T-cell (primary cell): ENCODE measurements around the gene DTX3L. TPM values are rescaled to one million over a fixed set of nuclear protein-coding genes. Genes with fewer than 3 reads are reported as not detected.

Experiments used
- ATAC-seq, 4 experiments: fragments of 200-7000 bp in 3 of 4; fragments of 150-1000 bp in 1 of 4; cut with Tn5 transposase; replicated peaks in 1 of 4; 1 replicate in 3 of 4; 2 replicates in 1 of 4; pipeline ENCODE4 v1.10.0; 2021; ENCODE audit warnings: moderate library complexity in 3 of 4, mild to moderate bottlenecking in 2 of 4, moderate number of reproducible peaks in 1 of 4
- CTCF ChIA-PET, 2 donors: fragments of 300-600 bp; sonication (Branson Sonifier 250); formaldehyde crosslinking; loops; one replicate each; lab custom pipeline; 2022; ENCODE audit warnings: antibody characterized with exemption in 2 of 2; lab: Charles Lee
- POLR2A ChIA-PET, 2 donors: fragments of 300-600 bp; sonication (Branson Sonifier 250); formaldehyde crosslinking; loops; one replicate each; lab custom pipeline; 2022; ENCODE audit warnings: antibody characterized with exemption in 2 of 2; lab: Charles Lee
- DNase-seq, 35 experiments: peaks; one replicate each; pipeline versions ENCODE4 v3.0.0 to v3.0.0-alpha.2; 2013 to 2023
- H3K27ac ChIP-seq: one replicate; pipeline ENCODE4 v1.5.1; 2013; ENCODE audit warnings: low read length
- H3K27me3 ChIP-seq, 2 experiments: replicated peaks in 1 of 2; 1 replicate in 1 of 2; 2 replicates in 1 of 2; pipeline versions ENCODE4 v1.6.1 to v1.7.0; 2013; ENCODE audit warnings: low read length in 1 of 2, mixed read lengths in 1 of 2; ENCODE audit not compliant: control insufficient read depth in 2 of 2, insufficient read depth in 2 of 2; ENCODE audit errors: extremely low read depth in 1 of 2
- H3K36me3 ChIP-seq, 2 donors: 1 replicate in 1 of 2; 2 replicates in 1 of 2; pipeline versions ENCODE4 v1.6.1 to v1.7.0; 2013; ENCODE audit warnings: low read length in 1 of 2; ENCODE audit not compliant: control insufficient read depth in 2 of 2, insufficient read depth in 1 of 2; ENCODE audit errors: extremely low read depth in 1 of 2
- H3K4me1 ChIP-seq, 2 experiments: 1 replicate in 1 of 2; 2 replicates in 1 of 2; pipeline versions ENCODE4 v1.6.1 to v1.7.0; 2013; ENCODE audit warnings: low read length in 2 of 2, mixed read lengths in 1 of 2; ENCODE audit not compliant: insufficient read depth in 2 of 2, control insufficient read depth in 1 of 2; ENCODE audit errors: extremely low read depth in 1 of 2
- H3K4me3 ChIP-seq, 2 donors: 1 replicate in 1 of 2; 2 replicates in 1 of 2; pipeline versions ENCODE4 v1.5.1 to v1.7.0; 2013; ENCODE audit warnings: mild to moderate bottlenecking in 2 of 2, low read length in 1 of 2, moderate library complexity in 1 of 2; ENCODE audit not compliant: control insufficient read depth in 1 of 2; ENCODE audit errors: extremely low read depth in 1 of 2
- H3K9me3 ChIP-seq: 2 replicates; pipeline ENCODE4 v1.7.0; 2013
- H3K27ac Mint-ChIP-seq, 2 donors: one replicate each; pipeline ENCODE4 v1.8.0; 2020 to 2021; ENCODE audit warnings: mild to moderate bottlenecking in 2 of 2, mixed read lengths in 2 of 2
- H3K27me3 Mint-ChIP-seq, 2 donors: one replicate each; pipeline ENCODE4 v1.8.0; 2021 to 2022; ENCODE audit warnings: mixed read lengths in 2 of 2
- H3K36me3 Mint-ChIP-seq: one replicate; pipeline ENCODE4 v1.8.0; 2021; ENCODE audit warnings: mixed read lengths
- H3K4me1 Mint-ChIP-seq, 3 donors: one replicate each; pipeline ENCODE4 v1.8.0; 2020 to 2022; ENCODE audit warnings: mixed read lengths in 3 of 3, mild to moderate bottlenecking in 1 of 3
- H3K4me3 Mint-ChIP-seq, 3 donors: one replicate each; pipeline ENCODE4 v1.8.0; 2020 to 2022; ENCODE audit warnings: mild to moderate bottlenecking in 3 of 3, mixed read lengths in 3 of 3, moderate library complexity in 3 of 3
- H3K9me3 Mint-ChIP-seq, 3 donors: one replicate each; pipeline ENCODE4 v1.8.0; 2020 to 2022; ENCODE audit warnings: mixed read lengths in 3 of 3
- WGBS: methylation state at CpG from one replicate; pipeline ENCODE4 v1.1.5; 2013; ENCODE audit warnings: missing lambda C conversion rate; ENCODE audit not compliant: insufficient coverage; 5-methylcytosine and 5-hydroxymethylcytosine counted together
- total RNA-seq, 35 experiments: library from RNA in 6 of 35; stranded (reverse) in 6 of 35; fragments of 120-200 nt in 1 of 35; gene quantifications; one replicate each; pipeline versions ENCODE4 v1.2.1 to v1.2.4 and lab custom pipeline; 2013 to 2026

The DTX3L gene
- total RNA-seq, 5 donors from 2014 or later (not counting 1 experiment from before 2014, with no cell fraction given): 35.1 to 56.2 (median 49.8) TPM

DNA sequence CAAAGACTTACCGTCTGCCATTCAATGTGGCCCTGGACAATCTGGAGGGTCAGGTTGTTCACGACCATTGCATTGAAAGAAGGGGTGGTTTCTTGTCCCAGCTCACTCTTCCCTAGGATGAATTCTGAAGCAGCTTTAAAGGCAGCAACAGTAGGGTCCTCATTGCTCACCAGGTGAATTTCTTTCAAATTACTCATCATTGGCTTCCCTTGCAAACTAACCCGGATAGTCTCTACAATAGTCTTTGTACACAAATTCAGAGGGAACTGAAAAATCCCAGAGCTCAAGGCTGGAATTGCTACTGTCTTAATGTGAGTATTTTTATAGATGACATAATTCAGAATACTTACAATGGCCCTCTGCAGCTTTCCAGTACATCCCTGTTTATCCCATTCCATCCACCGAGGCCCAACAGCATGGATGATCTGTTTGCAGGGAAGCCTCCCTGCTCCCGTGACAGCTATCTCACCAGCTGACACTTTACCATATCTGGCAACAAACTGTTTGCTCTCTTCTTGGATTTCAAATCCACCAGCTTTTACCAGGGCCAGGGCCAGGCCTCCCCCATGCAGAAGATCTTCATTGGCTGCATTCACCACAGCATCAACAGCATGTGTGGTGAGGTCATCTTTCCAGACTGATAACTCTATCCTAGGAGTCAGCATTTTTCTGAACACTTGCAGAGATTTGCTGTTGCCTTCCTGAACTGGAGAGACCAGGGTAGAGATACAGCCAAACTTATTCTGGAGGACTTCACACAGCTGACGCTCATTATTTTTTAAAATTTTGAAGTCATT is 8.7 kb upstream of the DTX3L start:
- Mint-ChIP-seq H3K27ac (no peak overlapping the region), H3K9me3 (no peaks in the 10 kb centered on the region), H3K4me1 (peaks cover 27 to 33% (median 29%) of the 10 kb centered on the region in 3 donors), H3K36me3 (peaks cover 71% of the 10 kb centered on the region), H3K4me3 (no peak overlapping the region), H3K27me3 (no peaks in the 10 kb centered on the region)
- 100% methylated on average over 2 of the region's 6 CpGs for WGBS
- H3K27ac ChIP-seq: no peak overlapping the region
- no peaks in the 10 kb centered on the region for H3K9me3 ChIP-seq
- H3K27me3 ChIP-seq: no peaks in the 10 kb centered on the region
- H3K4me1 ChIP-seq: peaks cover 0 to 2% of the 10 kb centered on the region in 2 experiments
- H3K36me3 ChIP-seq: peaks cover 17 to 86% of the 10 kb centered on the region in 2 donors
- no peak overlapping the region for H3K4me3 ChIP-seq
- ChIA-PET CTCF (interaction anchor here in 1 of 2 donors (0.6 to 1.2 kb wide), 3 partner anchors 123 to 125 kb away, joined by 3 to 4 read pairs (median 3); partner anchors contain the start of gene PARP14), POLR2A (no interaction called here)
- no peak for ATAC-seq
- DNase-seq: no peak

DNA sequence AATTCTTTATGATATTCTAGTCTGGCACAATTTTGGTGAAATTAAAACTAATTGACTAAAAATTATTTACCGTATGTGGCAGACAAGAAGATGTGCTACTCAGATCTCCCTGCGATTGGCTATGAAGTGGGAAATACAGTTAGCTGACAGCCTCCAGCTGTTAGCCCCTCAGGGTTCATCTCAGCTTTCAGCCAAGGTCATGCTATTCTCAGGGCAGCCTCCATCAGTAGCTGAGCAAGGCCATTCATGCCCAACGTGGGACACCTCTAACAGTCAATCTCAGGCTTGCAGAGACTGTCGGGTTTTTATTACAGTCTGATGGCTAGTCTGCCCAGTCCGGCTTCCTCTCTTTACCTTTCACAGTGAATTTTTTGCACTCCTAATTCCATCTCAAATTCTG is 6.8 kb upstream of the DTX3L start:
- Mint-ChIP-seq H3K36me3 (peaks cover 63% of the 10 kb centered on the region), H3K27ac (no peak overlapping the region), H3K4me1 (peaks cover 44 to 48% (median 45%) of the 10 kb centered on the region in 3 donors), H3K4me3 (no peak overlapping the region), H3K9me3 (no peaks in the 10 kb centered on the region), H3K27me3 (no peaks in the 10 kb centered on the region)
- WGBS: 88% methylated on average over 4 of the region's 5 CpGs
- H3K4me3 ChIP-seq: no peak overlapping the region
- no peak overlapping the region for H3K27ac ChIP-seq
- no peak for ATAC-seq
- ChIA-PET POLR2A (interaction anchor here in 1 of 2 donors (0.6 kb wide), 1 partner anchor 138 kb away, joined by 3 read pairs; no protein-coding TSS in a partner anchor), CTCF (interaction anchor here (0.8 to 1.3 kb wide), 2 partner anchors 122 kb away, joined by 3 to 6 read pairs; no protein-coding TSS in a partner anchor)
- peaks cover 0 to 15% of the 10 kb centered on the region in 2 experiments for H3K4me1 ChIP-seq
- no peaks in the 10 kb centered on the region for H3K9me3 ChIP-seq
- H3K36me3 ChIP-seq: peaks cover 11 to 69% of the 10 kb centered on the region in 2 donors
- H3K27me3 ChIP-seq: no peaks in the 10 kb centered on the region
- DNase-seq: no peak

DNA sequence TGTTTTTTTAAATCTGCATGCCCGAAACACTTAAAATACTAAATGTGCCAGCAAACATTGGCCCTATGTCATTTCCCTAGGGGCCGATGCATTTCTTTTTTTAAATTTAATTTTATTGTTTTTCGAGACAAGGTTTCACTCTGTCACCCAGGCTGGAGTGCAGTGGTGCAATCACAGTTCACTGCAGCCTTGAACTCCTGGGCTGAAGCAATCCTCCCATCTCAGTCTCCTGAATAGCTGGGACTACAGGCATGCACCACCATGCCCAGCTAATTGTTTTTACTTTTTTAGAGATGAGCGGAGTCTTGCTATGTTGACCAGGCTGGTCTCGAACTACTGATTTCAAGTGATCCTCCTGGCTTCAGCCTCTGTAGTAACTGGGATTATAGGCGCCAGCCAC is 5.5 kb upstream of the DTX3L start:
- no peaks in the 10 kb centered on the region for H3K9me3 Mint-ChIP-seq
- no peak overlapping the region for H3K27ac Mint-ChIP-seq
- Histone ChIP-seq H3K9me3 (no peaks in the 10 kb centered on the region), H3K4me3 (no peak overlapping the region), H3K27me3 (no peaks in the 10 kb centered on the region), H3K36me3 (peaks cover 11 to 60% of the 10 kb centered on the region in 2 donors), H3K4me1 (peaks cover 8 to 22% of the 10 kb centered on the region in 2 experiments), H3K27ac (no peak overlapping the region)
- no peak overlapping the region for H3K4me3 Mint-ChIP-seq
- no peak for DNase-seq
- POLR2A ChIA-PET: no interaction called here
- CTCF ChIA-PET: interaction anchor here (0.6 to 8.0 kb wide), 8 partner anchors 16 to 266 kb away, joined by 3 to 112 read pairs (median 6); partner anchors contain the start of gene PARP14 (in 1 of the 2)
- H3K4me1 Mint-ChIP-seq: peaks cover 49 to 51% (median 50%) of the 10 kb centered on the region in 3 donors
- peaks cover 51% of the 10 kb centered on the region for H3K36me3 Mint-ChIP-seq
- 95% methylated on average over 4 of the region's 6 CpGs for WGBS
- H3K27me3 Mint-ChIP-seq: no peaks in the 10 kb centered on the region
- ATAC-seq: no peak

DNA sequence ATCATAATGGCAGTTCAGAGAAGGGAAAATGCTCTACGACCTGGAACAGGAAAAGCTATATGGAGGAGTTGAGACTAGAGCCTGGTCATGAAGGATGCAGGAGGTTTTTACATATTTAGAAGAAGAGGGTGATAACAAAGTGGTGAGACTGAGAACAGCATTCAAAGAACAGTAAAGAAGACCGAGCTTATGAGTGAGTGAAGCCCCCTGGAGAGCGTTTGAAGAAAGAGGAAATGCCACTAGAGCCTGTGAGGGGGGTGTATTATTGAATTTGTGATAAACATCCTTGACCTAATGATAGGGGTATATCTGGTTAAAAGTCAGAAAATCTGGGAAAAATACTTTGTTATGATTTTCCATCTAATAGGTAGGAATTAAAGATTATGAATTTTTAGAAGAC is 4.2 kb upstream of the DTX3L start:
- peaks cover 49 to 51% (median 49%) of the 10 kb centered on the region in 3 donors for H3K4me1 Mint-ChIP-seq
- peaks cover 43% of the 10 kb centered on the region for H3K36me3 Mint-ChIP-seq
- H3K27ac Mint-ChIP-seq: no peak overlapping the region
- ATAC-seq (no peak), DNase-seq (no peak)
- ChIA-PET POLR2A (interaction anchor here in 1 of 2 donors (1.1 kb wide), 1 partner anchor 119 kb away, joined by 4 read pairs; no protein-coding TSS in a partner anchor), CTCF (interaction anchor here (0.6 to 8.0 kb wide), 5 partner anchors 116 to 167 kb away, joined by 3 to 112 read pairs (median 6); partner anchors contain the start of gene PARP14 (in 1 of the 2))
- no peaks in the 10 kb centered on the region for H3K9me3 ChIP-seq
- no peak overlapping the region for H3K27ac ChIP-seq
- H3K27me3 Mint-ChIP-seq: no peaks in the 10 kb centered on the region
- no peaks in the 10 kb centered on the region for H3K27me3 ChIP-seq
- 100% methylated on average over 2 of the region's 3 CpGs for WGBS
- H3K9me3 Mint-ChIP-seq: no peaks in the 10 kb centered on the region
- no peak overlapping the region for H3K4me3 ChIP-seq
- no peak overlapping the region for H3K4me3 Mint-ChIP-seq
- peaks cover 10 to 24% of the 10 kb centered on the region in 2 experiments for H3K4me1 ChIP-seq
- peaks cover 7 to 51% of the 10 kb centered on the region in 2 donors for H3K36me3 ChIP-seq

GRCh38 chr3:122560680-122561079 is 3.5 kb upstream of the DTX3L start:
- Mint-ChIP-seq H3K4me3 (peak overlapping the region in 2 of 3 donors; percentile 2 to 35), H3K9me3 (no peaks in the 10 kb centered on the region), H3K27me3 (no peaks in the 10 kb centered on the region), H3K4me1 (peaks cover 47 to 56% (median 50%) of the 10 kb centered on the region in 3 donors), H3K36me3 (peaks cover 36% of the 10 kb centered on the region), H3K27ac (peak overlapping the region; percentile 56 to 85)
- H3K27ac ChIP-seq: no peak overlapping the region
- POLR2A ChIA-PET: no interaction called here
- CTCF ChIA-PET: interaction anchor here (3.2 to 8.0 kb wide), 2 partner anchors 119 kb away, joined by 26 to 112 read pairs; partner anchors contain the start of gene PARP14 (in 1 of the 2)
- no peaks in the 10 kb centered on the region for H3K9me3 ChIP-seq
- ATAC-seq (peak; percentile 17 to 25 (median 21)), DNase-seq (peak in 32 of 35 experiments; percentile 14 to 79 (median 48))
- WGBS: 40% methylated on average over 1 of the region's 1 CpG
- no peaks in the 10 kb centered on the region for H3K27me3 ChIP-seq
- H3K4me1 ChIP-seq: peaks cover 11 to 30% of the 10 kb centered on the region in 2 experiments
- peaks cover 4 to 43% of the 10 kb centered on the region in 2 donors for H3K36me3 ChIP-seq
- H3K4me3 ChIP-seq: no peak overlapping the region
